ENCODE results near the gene TIMP2.

TIMP2 gene

GRCh38 chr17:78922816-78923498 lies 2.2 kb downstream of the TIMP2 start:
- H3K27me3 ChIP-seq (ENCODE audit: insufficient read depth, low read length, poor library complexity): peaks cover 15% of the 10 kb centered on the region
- TF ChIP-seq CTCF (IDR thresholded peaks at IDR 0.05; ENCODE audit: borderline replicate concordance, extremely low read depth, low read length, poor library complexity, severe bottlenecking) (no peak), EZH2 (IDR thresholded peaks at IDR 0.05; ENCODE audit: borderline replicate concordance, low read depth, low read length, severe bottlenecking) (no peak)
- no peak for DNase-seq
- no peaks in the 10 kb centered on the region for H3K9me3 ChIP-seq (ENCODE audit: insufficient read depth, low read length, severe bottlenecking)
- ATAC-seq (ENCODE audit: insufficient read depth, low read depth): no peak
- H3K79me2 ChIP-seq (ENCODE audit: insufficient read depth, low read length): no peaks in the 10 kb centered on the region
- no peak overlapping the region for H2AFZ ChIP-seq (ENCODE audit: low read depth, low read length)
- no peak overlapping the region for H3K27ac ChIP-seq (ENCODE audit: low read length)
- H3K4me3 ChIP-seq (ENCODE audit: low read depth in 1 of 2, low read length in 2 of 2): no peak overlapping the region
- H3K4me1 ChIP-seq (ENCODE audit: insufficient read depth, low read length): peaks cover 21% of the 10 kb centered on the region
- no peak overlapping the region for H3K4me2 ChIP-seq (ENCODE audit: insufficient read depth, low read length)
- no peak overlapping the region for H3K9ac ChIP-seq (ENCODE audit: low read depth, low read length)
- no peaks in the 10 kb centered on the region for H4K20me1 ChIP-seq (ENCODE audit: insufficient read depth, low read length)
- no peaks in the 10 kb centered on the region for H3K36me3 ChIP-seq (ENCODE audit: insufficient read depth, low read length)

DNA sequence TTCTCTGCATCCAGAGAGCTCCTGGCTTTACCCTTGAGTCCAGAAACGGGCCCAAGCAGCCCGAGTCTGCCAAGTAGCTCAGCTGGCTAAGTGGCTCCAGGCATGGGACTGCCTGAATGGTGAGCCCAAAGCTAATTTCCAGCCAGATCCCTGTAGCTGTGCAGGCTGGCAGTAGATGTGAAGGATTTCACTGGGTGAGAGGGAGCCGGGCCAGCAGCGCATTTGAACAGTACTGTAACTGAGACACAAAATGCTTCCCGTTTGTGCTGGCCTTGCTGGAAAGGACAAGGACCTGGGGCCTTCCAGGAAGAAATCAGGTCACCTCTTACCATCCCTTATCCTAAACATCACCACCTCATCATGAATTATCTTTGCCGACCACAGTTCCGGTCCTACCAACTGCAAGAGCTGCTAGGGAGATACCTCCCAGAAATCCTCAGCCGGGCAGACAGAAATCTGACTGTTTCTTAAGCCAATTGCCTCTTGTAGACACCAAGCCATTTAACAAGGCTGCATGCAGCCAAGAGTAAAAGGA lies 3.7 kb downstream of the TIMP2 start:
- H3K79me2 ChIP-seq (ENCODE audit: insufficient read depth, low read length): no peaks in the 10 kb centered on the region
- no peak overlapping the region for H3K4me2 ChIP-seq (ENCODE audit: insufficient read depth, low read length)
- H3K4me1 ChIP-seq (ENCODE audit: insufficient read depth, low read length): peaks cover 21% of the 10 kb centered on the region
- no peaks in the 10 kb centered on the region for H3K36me3 ChIP-seq (ENCODE audit: insufficient read depth, low read length)
- H4K20me1 ChIP-seq (ENCODE audit: insufficient read depth, low read length): no peaks in the 10 kb centered on the region
- no peak overlapping the region for H2AFZ ChIP-seq (ENCODE audit: low read depth, low read length)
- H3K4me3 ChIP-seq (ENCODE audit: low read depth in 1 of 2, low read length in 2 of 2): no peak overlapping the region
- H3K27ac ChIP-seq (ENCODE audit: low read length): no peak overlapping the region
- peaks cover 12% of the 10 kb centered on the region for H3K27me3 ChIP-seq (ENCODE audit: insufficient read depth, low read length, poor library complexity)
- no peak overlapping the region for H3K9ac ChIP-seq (ENCODE audit: low read depth, low read length)
- H3K9me3 ChIP-seq (ENCODE audit: insufficient read depth, low read length, severe bottlenecking): no peaks in the 10 kb centered on the region
- ATAC-seq (ENCODE audit: insufficient read depth, low read depth) (no peak), DNase-seq (no peak)
- no peak for TF ChIP-seq CTCF (IDR thresholded peaks at IDR 0.05; ENCODE audit: borderline replicate concordance, extremely low read depth, low read length, poor library complexity, severe bottlenecking)
- no peak for TF ChIP-seq EZH2 (IDR thresholded peaks at IDR 0.05; ENCODE audit: borderline replicate concordance, low read depth, low read length, severe bottlenecking)

- Histone ChIP-seq H3K4me3 (ENCODE audit: low read depth in 1 of 2, low read length in 2 of 2) (no peak overlapping the region), H3K9ac (ENCODE audit: low read depth, low read length) (no peak overlapping the region), H3K4me2 (ENCODE audit: insufficient read depth, low read length) (no peak overlapping the region), H3K27me3 (ENCODE audit: insufficient read depth, low read length, poor library complexity) (peaks cover 12% of the 10 kb centered on the region), H3K36me3 (ENCODE audit: insufficient read depth, low read length) (no peaks in the 10 kb centered on the region), H3K27ac (ENCODE audit: low read length) (no peak overlapping the region), H3K4me1 (ENCODE audit: insufficient read depth, low read length) (peaks cover 17% of the 10 kb centered on the region), H4K20me1 (ENCODE audit: insufficient read depth, low read length) (no peaks in the 10 kb centered on the region), H3K9me3 (ENCODE audit: insufficient read depth, low read length, severe bottlenecking) (no peaks in the 10 kb centered on the region), H3K79me2 (ENCODE audit: insufficient read depth, low read length) (no peaks in the 10 kb centered on the region), H2AFZ (ENCODE audit: low read depth, low read length) (no peak overlapping the region)
- ATAC-seq (ENCODE audit: insufficient read depth, low read depth) (no peak), DNase-seq (no peak)
- TF ChIP-seq EZH2 (IDR thresholded peaks at IDR 0.05; ENCODE audit: borderline replicate concordance, low read depth, low read length, severe bottlenecking): no peak
These were observed 4.7 kb downstream of the TIMP2 start for GRCh38 chr17:78920528-78920927.

DNA sequence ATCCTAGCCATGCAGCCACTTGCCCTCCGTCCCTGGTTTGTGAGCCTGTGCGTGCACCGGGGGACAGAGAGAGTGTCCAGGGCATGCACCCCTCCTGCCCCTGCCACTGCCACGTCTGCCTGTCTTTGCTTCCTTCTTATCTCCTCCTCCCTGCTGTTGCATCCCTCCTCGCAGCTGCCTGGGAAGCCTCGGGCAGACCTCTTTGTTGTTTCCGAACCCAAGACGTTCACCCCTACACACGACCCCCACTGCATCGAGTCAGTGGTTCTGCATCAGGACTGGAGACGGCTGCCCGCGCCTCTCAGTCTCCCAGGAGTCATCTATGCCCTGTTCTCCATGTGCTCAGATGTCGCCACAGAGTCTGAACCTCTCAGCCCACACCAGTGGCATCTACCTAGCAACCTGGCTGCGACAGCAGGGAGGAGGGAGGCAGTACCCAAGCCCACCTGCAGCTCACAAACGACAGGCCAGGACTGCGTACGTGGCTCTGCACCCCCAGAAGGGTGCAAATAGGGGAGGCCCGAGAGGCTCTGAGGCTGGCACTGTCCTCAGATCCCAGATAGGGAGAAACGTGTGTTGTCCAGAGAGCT lies 5.2 kb downstream of the TIMP2 start:
- Histone ChIP-seq H3K4me1 (ENCODE audit: insufficient read depth, low read length) (peaks cover 15% of the 10 kb centered on the region), H3K79me2 (ENCODE audit: insufficient read depth, low read length) (no peaks in the 10 kb centered on the region), H3K4me2 (ENCODE audit: insufficient read depth, low read length) (no peak overlapping the region), H3K27ac (ENCODE audit: low read length) (no peak overlapping the region), H3K4me3 (ENCODE audit: low read depth in 1 of 2, low read length in 2 of 2) (no peak overlapping the region), H3K36me3 (ENCODE audit: insufficient read depth, low read length) (no peaks in the 10 kb centered on the region), H3K27me3 (ENCODE audit: insufficient read depth, low read length, poor library complexity) (peaks cover 12% of the 10 kb centered on the region), H2AFZ (ENCODE audit: low read depth, low read length) (no peak overlapping the region), H4K20me1 (ENCODE audit: insufficient read depth, low read length) (no peaks in the 10 kb centered on the region), H3K9me3 (ENCODE audit: insufficient read depth, low read length, severe bottlenecking) (no peaks in the 10 kb centered on the region), H3K9ac (ENCODE audit: low read depth, low read length) (no peak overlapping the region)
- DNase-seq (no peak), ATAC-seq (ENCODE audit: insufficient read depth, low read depth) (no peak)
- TF ChIP-seq EZH2 (IDR thresholded peaks at IDR 0.05; ENCODE audit: borderline replicate concordance, low read depth, low read length, severe bottlenecking): no peak
- no peak for TF ChIP-seq CTCF (IDR thresholded peaks at IDR 0.05; ENCODE audit: borderline replicate concordance, extremely low read depth, low read length, poor library complexity, severe bottlenecking)

Data from DND-41 (cell line).